Mammary epithelial cell (primary cell): ENCODE results near the gene CLDN9.

Experiments
- EZH2 ChIP-seq: IDR thresholded peaks from 2 replicates; pipeline ENCODE4 v1.6.1; 2012; ENCODE audit warnings: low read length, inconsistent platforms, borderline replicate concordance
- TF ChIP-seq, protein P1 (sequence below), 2 donors: IDR thresholded peaks in 1 of 2; conservative IDR thresholded peaks in 1 of 2; 2 replicates each; pipeline ENCODE4 v1.5.1; 2011 to 2012; ENCODE audit warnings: inconsistent platforms in 2 of 2, low read length in 2 of 2, mild to moderate bottlenecking in 2 of 2, control low read depth in 1 of 2, low read depth in 1 of 2; ENCODE audit not compliant: insufficient read depth in 1 of 2; ENCODE audit errors: extremely low read depth in 1 of 2

DNA sequence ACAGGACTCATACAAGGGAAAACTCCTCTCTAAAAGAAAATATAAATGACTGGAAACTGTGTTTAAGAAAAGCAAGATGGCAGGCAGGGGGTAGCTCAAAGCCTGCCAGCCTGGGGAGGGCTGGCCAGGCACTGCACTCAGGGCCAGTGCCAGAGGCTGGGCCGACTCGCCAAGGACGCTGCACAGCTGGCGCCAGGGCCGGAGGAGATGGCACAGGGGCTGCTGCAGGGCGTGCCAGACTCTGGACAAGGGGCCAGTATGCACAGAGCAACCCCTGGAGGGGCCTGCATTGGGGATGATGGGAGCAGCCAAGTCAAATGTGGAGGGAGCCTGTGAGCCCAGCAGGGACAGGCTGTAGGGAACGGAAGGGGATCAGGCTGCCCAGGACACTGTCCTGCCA, 36.5 kb upstream of the CLDN9 start:
- TF ChIP-seq, protein P1, sequence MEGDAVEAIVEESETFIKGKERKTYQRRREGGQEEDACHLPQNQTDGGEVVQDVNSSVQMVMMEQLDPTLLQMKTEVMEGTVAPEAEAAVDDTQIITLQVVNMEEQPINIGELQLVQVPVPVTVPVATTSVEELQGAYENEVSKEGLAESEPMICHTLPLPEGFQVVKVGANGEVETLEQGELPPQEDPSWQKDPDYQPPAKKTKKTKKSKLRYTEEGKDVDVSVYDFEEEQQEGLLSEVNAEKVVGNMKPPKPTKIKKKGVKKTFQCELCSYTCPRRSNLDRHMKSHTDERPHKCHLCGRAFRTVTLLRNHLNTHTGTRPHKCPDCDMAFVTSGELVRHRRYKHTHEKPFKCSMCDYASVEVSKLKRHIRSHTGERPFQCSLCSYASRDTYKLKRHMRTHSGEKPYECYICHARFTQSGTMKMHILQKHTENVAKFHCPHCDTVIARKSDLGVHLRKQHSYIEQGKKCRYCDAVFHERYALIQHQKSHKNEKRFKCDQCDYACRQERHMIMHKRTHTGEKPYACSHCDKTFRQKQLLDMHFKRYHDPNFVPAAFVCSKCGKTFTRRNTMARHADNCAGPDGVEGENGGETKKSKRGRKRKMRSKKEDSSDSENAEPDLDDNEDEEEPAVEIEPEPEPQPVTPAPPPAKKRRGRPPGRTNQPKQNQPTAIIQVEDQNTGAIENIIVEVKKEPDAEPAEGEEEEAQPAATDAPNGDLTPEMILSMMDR (conservative IDR thresholded peaks at IDR 0.05 in 1 of 2, IDR thresholded peaks at IDR 0.05 in 1 of 2; ENCODE audit: extremely low read depth in 1 of 2, insufficient read depth in 1 of 2, low read depth in 1 of 2, low read length in 2 of 2), result no peak
- TF ChIP-seq EZH2, result no peak
